ENCODE measurements around the gene MISFA.

MISFA gene

GRCh38 chr11:18615628-18616392 is 16.2 kb downstream of the MISFA start:
- H3K27me3 ChIP-seq (ENCODE audit: control insufficient read depth in 2 of 2, insufficient read depth in 2 of 2, low read length in 2 of 2), result no peaks in the 10 kb centered on the region
- no peaks in the 10 kb centered on the region for H3K9me3 ChIP-seq (ENCODE audit: control insufficient read depth in 2 of 2, low read length in 2 of 2)
- no peak overlapping the region for H3K4me3 ChIP-seq (ENCODE audit: low read length in 2 of 2)
- H3K9ac ChIP-seq (ENCODE audit: low read depth in 1 of 2, low read length in 2 of 2), result no peak overlapping the region
- no peak overlapping the region for H3K27ac ChIP-seq (ENCODE audit: low read depth in 2 of 2, low read length in 2 of 2)
- peaks cover 0 to 5% of the 10 kb centered on the region in 2 donors for H3K4me1 ChIP-seq (ENCODE audit: control insufficient read depth in 2 of 2, insufficient read depth in 2 of 2, low read length in 2 of 2)
- peaks cover 24 to 28% of the 10 kb centered on the region in 2 donors for H3K36me3 ChIP-seq (ENCODE audit: control insufficient read depth in 2 of 2, insufficient read depth in 2 of 2, low read length in 2 of 2)

- H3K27ac ChIP-seq (ENCODE audit: low read depth in 2 of 2, low read length in 2 of 2), result no peak overlapping the region
- H3K9ac ChIP-seq (ENCODE audit: low read depth in 1 of 2, low read length in 2 of 2), result no peak overlapping the region
Measured at GRCh38 chr11:18617688-18618341, 18.2 kb downstream of the MISFA start.

GRCh38 chr11:18618342-18619025 is 18.9 kb downstream of the MISFA start:
- H3K4me1 ChIP-seq (ENCODE audit: control insufficient read depth in 2 of 2, insufficient read depth in 2 of 2, low read length in 2 of 2), result peaks cover 0 to 5% of the 10 kb centered on the region in 2 donors
- H3K27ac ChIP-seq (ENCODE audit: low read depth in 2 of 2, low read length in 2 of 2), result no peak overlapping the region
- H3K9ac ChIP-seq (ENCODE audit: low read depth in 1 of 2, low read length in 2 of 2), result no peak overlapping the region
- H3K4me3 ChIP-seq (ENCODE audit: low read length in 2 of 2), result no peak overlapping the region
- H3K36me3 ChIP-seq (ENCODE audit: control insufficient read depth in 2 of 2, insufficient read depth in 2 of 2, low read length in 2 of 2), result peaks cover 20 to 22% of the 10 kb centered on the region in 2 donors
- no peaks in the 10 kb centered on the region for H3K9me3 ChIP-seq (ENCODE audit: control insufficient read depth in 2 of 2, low read length in 2 of 2)
- H3K27me3 ChIP-seq (ENCODE audit: control insufficient read depth in 2 of 2, insufficient read depth in 2 of 2, low read length in 2 of 2), result no peaks in the 10 kb centered on the region

More at GRCh38 chr11:18617688-18618341, 18.2 kb downstream of the MISFA start:
- Histone ChIP-seq H3K4me3 (ENCODE audit: low read length in 2 of 2) (no peak overlapping the region), H3K36me3 (ENCODE audit: control insufficient read depth in 2 of 2, insufficient read depth in 2 of 2, low read length in 2 of 2) (peaks cover 22 to 23% of the 10 kb centered on the region in 2 donors), H3K4me1 (ENCODE audit: control insufficient read depth in 2 of 2, insufficient read depth in 2 of 2, low read length in 2 of 2) (peaks cover 0 to 5% of the 10 kb centered on the region in 2 donors), H3K27me3 (ENCODE audit: control insufficient read depth in 2 of 2, insufficient read depth in 2 of 2, low read length in 2 of 2) (no peaks in the 10 kb centered on the region), H3K9me3 (ENCODE audit: control insufficient read depth in 2 of 2, low read length in 2 of 2) (no peaks in the 10 kb centered on the region)

- H3K36me3 ChIP-seq (ENCODE audit: control insufficient read depth in 2 of 2, insufficient read depth in 2 of 2, low read length in 2 of 2), result no peaks in the 10 kb centered on the region
- no peak overlapping the region for H3K9ac ChIP-seq (ENCODE audit: low read depth in 1 of 2, low read length in 2 of 2)
- H3K4me1 ChIP-seq (ENCODE audit: control insufficient read depth in 2 of 2, insufficient read depth in 2 of 2, low read length in 2 of 2), result peaks cover 0 to 1% of the 10 kb centered on the region in 2 donors
- H3K4me3 ChIP-seq (ENCODE audit: low read length in 2 of 2), result no peak overlapping the region
- no peaks in the 10 kb centered on the region for H3K27me3 ChIP-seq (ENCODE audit: control insufficient read depth in 2 of 2, insufficient read depth in 2 of 2, low read length in 2 of 2)
- H3K27ac ChIP-seq (ENCODE audit: low read depth in 2 of 2, low read length in 2 of 2), result no peak overlapping the region
- no peaks in the 10 kb centered on the region for H3K9me3 ChIP-seq (ENCODE audit: control insufficient read depth in 2 of 2, low read length in 2 of 2)
Measured at GRCh38 chr11:18623707-18624106, 24.1 kb downstream of the MISFA start.

- no peaks in the 10 kb centered on the region for H3K4me1 ChIP-seq (ENCODE audit: control insufficient read depth in 2 of 2, insufficient read depth in 2 of 2, low read length in 2 of 2)
- no peak overlapping the region for H3K27ac ChIP-seq (ENCODE audit: low read depth in 2 of 2, low read length in 2 of 2)
- no peak overlapping the region for H3K9ac ChIP-seq (ENCODE audit: low read depth in 1 of 2, low read length in 2 of 2)
- no peaks in the 10 kb centered on the region for H3K27me3 ChIP-seq (ENCODE audit: control insufficient read depth in 2 of 2, insufficient read depth in 2 of 2, low read length in 2 of 2)
- no peaks in the 10 kb centered on the region for H3K9me3 ChIP-seq (ENCODE audit: control insufficient read depth in 2 of 2, low read length in 2 of 2)
- H3K36me3 ChIP-seq (ENCODE audit: control insufficient read depth in 2 of 2, insufficient read depth in 2 of 2, low read length in 2 of 2), result no peaks in the 10 kb centered on the region
- no peak overlapping the region for H3K4me3 ChIP-seq (ENCODE audit: low read length in 2 of 2)
Measured at GRCh38 chr11:18624161-18624560, 24.6 kb downstream of the MISFA start.

- Histone ChIP-seq H3K9me3 (ENCODE audit: control insufficient read depth in 2 of 2, low read length in 2 of 2) (no peaks in the 10 kb centered on the region), H3K4me3 (ENCODE audit: low read length in 2 of 2) (peak overlapping the region in 1 of 2 donors; percentile 100), H3K36me3 (ENCODE audit: control insufficient read depth in 2 of 2, insufficient read depth in 2 of 2, low read length in 2 of 2) (no peaks in the 10 kb centered on the region), H3K27ac (ENCODE audit: low read depth in 2 of 2, low read length in 2 of 2) (no peak overlapping the region), H3K27me3 (ENCODE audit: control insufficient read depth in 2 of 2, insufficient read depth in 2 of 2, low read length in 2 of 2) (no peaks in the 10 kb centered on the region), H3K4me1 (ENCODE audit: control insufficient read depth in 2 of 2, insufficient read depth in 2 of 2, low read length in 2 of 2) (peaks cover 5 to 11% of the 10 kb centered on the region in 2 donors), H3K9ac (ENCODE audit: low read depth in 1 of 2, low read length in 2 of 2) (no peak overlapping the region)
Measured at GRCh38 chr11:18632841-18633240, 33.3 kb downstream of the MISFA start.

GRCh38 chr11:18633256-18634139 is 33.9 kb downstream of the MISFA start:
- H3K36me3 ChIP-seq (ENCODE audit: control insufficient read depth in 2 of 2, insufficient read depth in 2 of 2, low read length in 2 of 2), result no peaks in the 10 kb centered on the region
- H3K4me3 ChIP-seq (ENCODE audit: low read length in 2 of 2), result peak overlapping the region; percentile 93 to 100
- no peaks in the 10 kb centered on the region for H3K27me3 ChIP-seq (ENCODE audit: control insufficient read depth in 2 of 2, insufficient read depth in 2 of 2, low read length in 2 of 2)
- H3K9me3 ChIP-seq (ENCODE audit: control insufficient read depth in 2 of 2, low read length in 2 of 2), result no peaks in the 10 kb centered on the region
- H3K9ac ChIP-seq (ENCODE audit: low read depth in 1 of 2, low read length in 2 of 2), result peak overlapping the region; percentile 88 to 99
- H3K27ac ChIP-seq (ENCODE audit: low read depth in 2 of 2, low read length in 2 of 2), result peak overlapping the region; percentile 88 to 94
- peaks cover 5 to 11% of the 10 kb centered on the region in 2 donors for H3K4me1 ChIP-seq (ENCODE audit: control insufficient read depth in 2 of 2, insufficient read depth in 2 of 2, low read length in 2 of 2)

GRCh38 chr11:18634140-18635032 is 34.8 kb downstream of the MISFA start, which contains the start of gene SPTY2D1:
TSS of gene SPTY2D1 (minus strand) at chr11:18634342. CDS start at chr11:18634257, 85 bp downstream.
- H3K9ac ChIP-seq (ENCODE audit: low read depth in 1 of 2, low read length in 2 of 2), result peak within 1 kb of the TSS; percentile 88 to 99
- peaks cover 5 to 11% of the 10 kb centered on the region in 2 donors for H3K4me1 ChIP-seq (ENCODE audit: control insufficient read depth in 2 of 2, insufficient read depth in 2 of 2, low read length in 2 of 2)
- no peaks in the 10 kb centered on the region for H3K27me3 ChIP-seq (ENCODE audit: control insufficient read depth in 2 of 2, insufficient read depth in 2 of 2, low read length in 2 of 2)
- no peaks in the 10 kb centered on the region for H3K9me3 ChIP-seq (ENCODE audit: control insufficient read depth in 2 of 2, low read length in 2 of 2)
- peak within 1 kb of the TSS; percentile 88 to 94 for H3K27ac ChIP-seq (ENCODE audit: low read depth in 2 of 2, low read length in 2 of 2)
- peak within 1 kb of the TSS; percentile 93 to 100 for H3K4me3 ChIP-seq (ENCODE audit: low read length in 2 of 2)
- no peaks in the 10 kb centered on the region for H3K36me3 ChIP-seq (ENCODE audit: control insufficient read depth in 2 of 2, insufficient read depth in 2 of 2, low read length in 2 of 2)

- no peaks in the 10 kb centered on the region for H3K36me3 ChIP-seq (ENCODE audit: control insufficient read depth in 2 of 2, insufficient read depth in 2 of 2, low read length in 2 of 2)
- no peaks in the 10 kb centered on the region for H3K4me1 ChIP-seq (ENCODE audit: control insufficient read depth in 2 of 2, insufficient read depth in 2 of 2, low read length in 2 of 2)
- no peaks in the 10 kb centered on the region for H3K9me3 ChIP-seq (ENCODE audit: control insufficient read depth in 2 of 2, low read length in 2 of 2)
- no peak overlapping the region for H3K4me3 ChIP-seq (ENCODE audit: low read length in 2 of 2)
- H3K9ac ChIP-seq (ENCODE audit: low read depth in 1 of 2, low read length in 2 of 2), result no peak overlapping the region
- no peak overlapping the region for H3K27ac ChIP-seq (ENCODE audit: low read depth in 2 of 2, low read length in 2 of 2)
- no peaks in the 10 kb centered on the region for H3K27me3 ChIP-seq (ENCODE audit: control insufficient read depth in 2 of 2, insufficient read depth in 2 of 2, low read length in 2 of 2)
Measured at GRCh38 chr11:18641677-18642076, 42.1 kb downstream of the MISFA start.

All from mucosa of rectum (tissue), 2 donors.